HG02870 (cell line): ENCODE results near the gene REELD1.
A peak's percentile ranks its signal among the peaks of the same experiment; 100 is the strongest.

Source experiments
- ATAC-seq: cut with Tn5 transposase; IDR thresholded peaks from one replicate; pipeline ENCODE4 v1.9.1; 2021; ENCODE audit warnings: mild to moderate bottlenecking, moderate library complexity; ENCODE audit not compliant: unreplicated experiment

REELD1 gene

GRCh38 chr4:146265950-146266490, 51.7 kb downstream of the REELD1 start:
- no peak for ATAC-seq

DNA sequence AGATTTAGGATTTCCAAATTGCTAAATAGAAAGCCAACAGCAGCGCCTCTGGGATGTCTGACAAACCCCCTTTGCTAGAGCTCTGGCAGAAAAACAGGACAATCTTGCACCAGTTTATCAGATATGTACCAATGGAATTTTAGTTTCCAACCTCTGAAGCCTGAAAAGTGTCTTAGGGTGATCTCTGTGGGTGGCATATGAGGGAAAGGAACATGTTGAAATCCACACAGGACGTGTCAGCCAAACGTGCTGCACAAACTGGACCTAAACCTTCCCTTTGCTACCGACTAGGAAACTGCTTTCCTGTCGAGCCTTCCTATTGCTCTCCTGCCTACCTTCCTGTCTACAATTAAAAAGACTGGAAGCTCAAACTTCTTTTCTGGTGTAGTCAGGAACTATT, 53.5 kb downstream of the REELD1 start:
- no peak for ATAC-seq

GRCh38 chr4:146269228-146269653, 54.9 kb downstream of the REELD1 start:
- ATAC-seq, result peak; percentile 35

DNA sequence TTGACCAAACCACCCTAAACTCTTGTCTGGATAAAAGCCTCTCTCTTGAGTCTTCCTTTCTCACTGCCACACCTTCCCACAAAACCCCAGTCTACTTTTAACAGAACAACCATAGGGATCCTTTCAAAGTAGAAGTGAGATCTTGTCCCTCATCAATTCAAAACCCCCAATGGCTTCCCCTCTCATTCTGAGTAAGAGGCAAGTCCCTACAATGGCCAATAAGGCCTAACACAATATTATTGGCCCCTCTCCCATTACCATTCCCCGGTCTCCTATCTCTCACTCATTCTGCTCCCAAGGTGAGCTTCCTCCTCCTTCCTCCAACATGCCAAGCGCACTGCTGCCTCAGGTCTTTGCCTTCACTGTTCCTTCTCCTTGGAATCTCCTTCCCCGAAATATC, 57.1 kb downstream of the REELD1 start:
- ATAC-seq, result peak; percentile 18

GRCh38 chr4:146273204-146273901, 59.0 kb downstream of the REELD1 start:
- peak; percentile 76 for ATAC-seq

DNA sequence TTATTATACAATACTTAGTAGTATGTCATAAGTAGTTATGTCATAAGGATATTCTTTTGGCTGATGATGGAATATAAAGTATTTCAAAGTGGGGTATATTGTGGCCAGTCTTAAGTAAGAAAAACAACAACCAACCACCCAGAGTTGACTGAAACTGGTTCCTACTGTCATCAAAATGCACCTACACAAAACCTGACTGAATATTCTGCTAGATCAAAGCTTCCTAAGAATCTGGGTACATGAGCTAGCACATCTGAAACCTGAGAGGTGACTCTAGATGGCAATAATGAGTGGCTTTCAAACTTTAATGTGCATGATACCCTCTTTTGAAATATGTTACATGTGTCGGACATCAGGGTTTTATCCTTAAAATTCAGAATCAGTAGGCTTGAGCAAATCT, 60.4 kb downstream of the REELD1 start:
- no peak for ATAC-seq

DNA sequence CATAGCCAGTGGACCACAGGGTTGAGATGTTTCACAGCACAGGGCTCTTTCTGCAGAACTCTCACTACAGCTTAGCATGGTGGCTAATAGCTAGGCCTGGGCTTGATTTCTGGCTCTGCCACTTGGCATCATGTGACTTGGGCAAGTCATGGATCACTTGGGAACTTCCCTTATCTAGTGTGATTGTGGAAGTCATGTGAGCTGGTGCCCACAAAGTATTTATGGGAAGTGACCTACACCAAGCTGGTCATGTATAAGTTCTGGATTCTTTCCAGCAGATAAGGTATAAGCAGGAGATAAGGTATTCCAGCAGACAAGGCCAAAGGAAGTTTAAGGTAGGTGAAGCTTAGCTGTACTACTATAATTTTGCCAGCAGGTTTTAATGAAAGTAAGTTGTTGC, 61.0 kb downstream of the REELD1 start:
- no peak for ATAC-seq

GRCh38 chr4:146278986-146279385, 64.6 kb downstream of the REELD1 start:
- ATAC-seq, result no peak
